Fibroblast of villous mesenchyme (primary cell): ENCODE measurements around the gene TECPR2. TPM values are rescaled to one million over a fixed set of nuclear protein-coding genes. Genes with fewer than 3 reads are reported as not detected.

Experiments
- DNase-seq: peaks from one replicate; pipeline ENCODE4 v3.0.0-alpha.2; 2010; ENCODE audit warnings: low read depth
- H3K4me3 ChIP-seq: 2 replicates; pipeline ENCODE4 v1.5.1; 2011; ENCODE audit warnings: low read depth, mild to moderate bottlenecking, low read length
- total RNA-seq: library from RNA; depleted of rRNA; stranded (reverse); fragments of >200 nt; gene quantifications from 2 replicates; pipeline ENCODE4 v1.2.3, GENCODE V29; 2012
- TF ChIP-seq, protein P1 (sequence below): IDR thresholded peaks from 2 replicates; pipeline ENCODE4 v1.5.1; 2012; ENCODE audit warnings: low read depth, mild to moderate bottlenecking, low read length; ENCODE audit not compliant: insufficient read depth

TECPR2 gene
- total RNA-seq, 1 donor = 19.9 TPM

GRCh38 chr14:102333795-102334705 lies 28.7 kb upstream of the TECPR2 start:
- TF ChIP-seq, protein P1, sequence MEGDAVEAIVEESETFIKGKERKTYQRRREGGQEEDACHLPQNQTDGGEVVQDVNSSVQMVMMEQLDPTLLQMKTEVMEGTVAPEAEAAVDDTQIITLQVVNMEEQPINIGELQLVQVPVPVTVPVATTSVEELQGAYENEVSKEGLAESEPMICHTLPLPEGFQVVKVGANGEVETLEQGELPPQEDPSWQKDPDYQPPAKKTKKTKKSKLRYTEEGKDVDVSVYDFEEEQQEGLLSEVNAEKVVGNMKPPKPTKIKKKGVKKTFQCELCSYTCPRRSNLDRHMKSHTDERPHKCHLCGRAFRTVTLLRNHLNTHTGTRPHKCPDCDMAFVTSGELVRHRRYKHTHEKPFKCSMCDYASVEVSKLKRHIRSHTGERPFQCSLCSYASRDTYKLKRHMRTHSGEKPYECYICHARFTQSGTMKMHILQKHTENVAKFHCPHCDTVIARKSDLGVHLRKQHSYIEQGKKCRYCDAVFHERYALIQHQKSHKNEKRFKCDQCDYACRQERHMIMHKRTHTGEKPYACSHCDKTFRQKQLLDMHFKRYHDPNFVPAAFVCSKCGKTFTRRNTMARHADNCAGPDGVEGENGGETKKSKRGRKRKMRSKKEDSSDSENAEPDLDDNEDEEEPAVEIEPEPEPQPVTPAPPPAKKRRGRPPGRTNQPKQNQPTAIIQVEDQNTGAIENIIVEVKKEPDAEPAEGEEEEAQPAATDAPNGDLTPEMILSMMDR = no peak
- no peak for DNase-seq
- no peak overlapping the region for H3K4me3 ChIP-seq

DNA sequence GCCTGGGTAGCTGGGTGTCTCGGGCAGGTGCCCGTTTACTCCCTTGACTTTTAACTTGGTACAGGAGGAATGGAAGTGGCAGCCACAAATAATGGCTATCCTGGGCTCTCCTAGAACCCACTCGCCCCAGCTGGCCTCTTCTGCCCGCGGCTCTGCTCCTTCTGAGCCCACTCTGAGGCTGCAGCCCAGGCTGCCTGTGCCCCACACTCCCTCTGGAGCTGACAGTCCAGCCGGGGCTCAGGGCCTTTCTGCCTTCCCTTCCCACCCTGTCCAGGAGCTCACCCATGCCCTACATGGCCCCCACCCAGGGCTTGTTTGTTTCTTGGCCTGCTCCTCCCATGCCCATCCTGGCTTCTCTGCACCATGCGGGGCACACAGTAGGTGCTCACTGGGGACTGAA lies 27.6 kb upstream of the TECPR2 start:
- TF ChIP-seq, protein P1 = no peak
- H3K4me3 ChIP-seq = no peak overlapping the region
- no peak for DNase-seq

- TF ChIP-seq, protein P1 = no peak
- no peak for DNase-seq
- H3K4me3 ChIP-seq = no peak overlapping the region
Measured at GRCh38 chr14:102338724-102339123, 24.0 kb upstream of the TECPR2 start.

GRCh38 chr14:102341566-102341965 lies 21.2 kb upstream of the TECPR2 start:
- no peak overlapping the region for H3K4me3 ChIP-seq
- TF ChIP-seq, protein P1 = no peak
- no peak for DNase-seq

DNA sequence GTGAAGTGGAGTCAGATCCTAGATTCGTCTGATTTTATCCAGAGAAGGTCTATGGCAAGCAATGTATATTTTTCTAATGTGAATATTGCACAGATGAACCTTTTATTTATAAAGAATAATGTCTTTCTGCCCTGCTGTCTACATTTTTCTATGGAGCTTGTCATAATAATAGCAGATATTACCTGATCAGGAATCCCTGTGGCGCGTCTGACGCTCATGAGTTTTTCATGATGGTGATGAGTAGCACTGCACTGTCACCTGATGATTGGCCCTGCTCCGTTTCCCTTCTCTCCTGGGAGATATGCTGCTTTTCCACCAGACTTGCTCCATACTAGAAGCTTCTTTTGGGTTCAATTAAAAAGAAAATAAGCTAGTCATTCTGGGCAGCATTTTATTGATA lies 20.5 kb upstream of the TECPR2 start:
- TF ChIP-seq, protein P1 = no peak
- no peak for DNase-seq
- H3K4me3 ChIP-seq = no peak overlapping the region

- DNase-seq = no peak
- TF ChIP-seq, protein P1 = no peak
- H3K4me3 ChIP-seq = no peak overlapping the region
Measured at GRCh38 chr14:102344084-102344483, 18.7 kb upstream of the TECPR2 start.
